COR-L47 (cell line): ENCODE data around the gene TRO.

Source experiments
- DNase-seq: peaks from one replicate; lab custom pipeline; 2025; lab: John Stamatoyannopoulos, UW

TRO gene

GRCh38 chrX:54964766-54965497 lies 44.3 kb downstream of the TRO start:
- DNase-seq: no peak

- no peak for DNase-seq
Measured at GRCh38 chrX:54977387-54977786, 56.8 kb downstream of the TRO start.

- no peak for DNase-seq
Measured at GRCh38 chrX:54978448-54978847, 57.8 kb downstream of the TRO start.

- DNase-seq: no peak
Measured at GRCh38 chrX:54979432-54979831, 58.8 kb downstream of the TRO start.

GRCh38 chrX:54980334-54980733 lies 59.7 kb downstream of the TRO start:
- no peak for DNase-seq
